Psoas muscle (tissue), 8 donors: ENCODE measurements around the gene CDR2L. TPM values are rescaled to one million over a fixed set of nuclear protein-coding genes. Genes with fewer than 3 reads are reported as not detected.

Experiments used
- ATAC-seq, 4 donors: fragments of 200-7000 bp; cut with Tn5 transposase; one replicate each; pipeline ENCODE4 v1.9.1; 2020; ENCODE audit warnings: moderate library complexity in 3 of 4, mild to moderate bottlenecking in 2 of 4
- DNase-seq, 2 donors: peaks; one replicate each; pipeline ENCODE4 v3.0.0-alpha.2; 2020
- H3K27ac ChIP-seq: fragments of 200-600 bp; one replicate; pipeline ENCODE4 v1.8.0; 2022
- H3K27me3 ChIP-seq, 3 donors: fragments of 200-600 bp in 1 of 3; one replicate each; pipeline versions ENCODE4 v1.6.1 to v1.8.0; 2013 to 2022; ENCODE audit warnings: low read length in 2 of 3, mild to moderate bottlenecking in 2 of 3, moderate library complexity in 1 of 3; ENCODE audit not compliant: insufficient read depth in 3 of 3
- H3K36me3 ChIP-seq, 2 donors: fragments of 200-600 bp in 1 of 2; one replicate each; pipeline versions ENCODE4 v1.6.1 to v1.8.0; 2013 to 2022; ENCODE audit warnings: low read depth in 1 of 2, mild to moderate bottlenecking in 1 of 2, moderate library complexity in 1 of 2; ENCODE audit not compliant: insufficient read depth in 1 of 2
- H3K4me1 ChIP-seq: fragments of 200-600 bp; one replicate; pipeline ENCODE4 v1.8.0; 2022
- H3K4me3 ChIP-seq: fragments of 200-600 bp; one replicate; pipeline ENCODE4 v1.8.0; 2022; ENCODE audit warnings: mild to moderate bottlenecking
- H3K9me3 ChIP-seq: fragments of 200-600 bp; one replicate; pipeline ENCODE4 v1.8.0; 2022
- CTCF ChIP-seq: fragments of 200-600 bp; IDR thresholded peaks from one replicate; pipeline ENCODE4 v1.8.0; 2022; ENCODE audit warnings: antibody characterized with exemption
- WGBS, 3 donors: extraction: QIAGEN DNeasy Blood & Tissue Kit; methylation state at CpG; one replicate each; pipeline versions ENCODE4 v1.1.6 to v1.1.7; 2013; 5-methylcytosine and 5-hydroxymethylcytosine counted together
- intact Hi-C, 2 donors: fragments of 100-400 bp; cut with DNase I; formaldehyde crosslinking; loops; one replicate each; pipeline versions ENCODE4 v1.11.0 to v1.14.2; 2022
- polyA plus RNA-seq, 3 donors: library from polyadenylated mRNA; stranded (reverse); fragments of 200-250 nt; gene quantifications; one replicate each; pipeline ENCODE4 v1.2.3, GENCODE V29; 2013
- total RNA-seq, 4 donors: library from RNA; stranded (reverse); fragmentation: NEBNext Ultra II Directional in 2 of 4; extraction: Animal tissue kit (Norgen Biotek cat#: 25700) in 2 of 4; gene quantifications; one replicate each; pipeline versions ENCODE4 v1.2.1 to v1.2.4, GENCODE V29; 2021 to 2023
- donor health status: healthy with polysubstance abuse.
- donor health status: DM: no; HTN: no; CAD: no; lungs with moderate emphysema.
- donor health status: Bipolar disorder and iron deficiency.
- donor health status: healthy.
- donor health status: DM: yes; HTN: yes; CAD: no.
- donor health status: DM: no; HTN: no; CAD: no.
- donor health status: DM: no; HTN: no; CAD: no.
- donor health status: DM: yes; HTN: yes; CAD: no.

CDR2L gene
- total and polyA plus RNA-seq, 7 donors = 1.3 to 3.4 (median 1.7) TPM

- no peak for TF ChIP-seq CTCF
- Histone ChIP-seq H3K4me1 (peaks cover 14% of the 10 kb centered on the region), H3K9me3 (no peaks in the 10 kb centered on the region), H3K4me3 (no peak overlapping the region), H3K27me3 (no peaks in the 10 kb centered on the region), H3K27ac (no peak overlapping the region), H3K36me3 (no peaks in the 10 kb centered on the region)
- ATAC-seq (no peak), DNase-seq (no peak)
- intact Hi-C loops = no loop called here
- WGBS, 3 donors = 77 to 94% (median 92%) methylated on average over 8 of the region's 8 CpGs
Measured at GRCh38 chr17:75030161-75030560, 42.7 kb downstream of the CDR2L start.

GRCh38 chr17:75031972-75032719 is 44.7 kb downstream of the CDR2L start:
- H3K9me3 ChIP-seq = no peaks in the 10 kb centered on the region
- WGBS, 3 donors = 9 to 14% (median 11%) methylated on average over 10 of the region's 10 CpGs
- peaks cover 0 to 4% of the 10 kb centered on the region in 2 donors for H3K36me3 ChIP-seq
- peak overlapping the region; percentile 30 for H3K27ac ChIP-seq
- H3K27me3 ChIP-seq = no peaks in the 10 kb centered on the region
- ATAC-seq = peak in 2 of 4 donors; percentile 20
- peak overlapping the region; percentile 78 for H3K4me3 ChIP-seq
- intact Hi-C loops = no loop called here
- peaks cover 30% of the 10 kb centered on the region for H3K4me1 ChIP-seq
- TF ChIP-seq CTCF = no peak
- peak; percentile 76 to 86 for DNase-seq

- H3K27me3 ChIP-seq = no peaks in the 10 kb centered on the region
- 2 to 4% (median 4%) methylated on average over 13 of the region's 13 CpGs for WGBS, 3 donors
- no peaks in the 10 kb centered on the region for H3K9me3 ChIP-seq
- no peak overlapping the region for H3K27ac ChIP-seq
- no peak for ATAC-seq
- H3K4me1 ChIP-seq = peaks cover 30% of the 10 kb centered on the region
- intact Hi-C loops = no loop called here
- H3K4me3 ChIP-seq = peak overlapping the region; percentile 78
- peak in 1 of 2 donors; percentile 30 for DNase-seq
- peaks cover 0 to 9% of the 10 kb centered on the region in 2 donors for H3K36me3 ChIP-seq
- no peak for TF ChIP-seq CTCF
Measured at GRCh38 chr17:75032720-75033280, 45.4 kb downstream of the CDR2L start.

- intact Hi-C loops = no loop called here
Measured at GRCh38 chr17:75033346-75034235, 46.2 kb downstream of the CDR2L start.

More at GRCh38 chr17:75033346-75034235, 46.2 kb downstream of the CDR2L start:
- Histone ChIP-seq H3K27me3 (no peaks in the 10 kb centered on the region), H3K27ac (peak overlapping the region; percentile 87), H3K36me3 (peaks cover 0 to 17% of the 10 kb centered on the region in 2 donors), H3K4me3 (peak overlapping the region; percentile 78), H3K9me3 (no peaks in the 10 kb centered on the region), H3K4me1 (peaks cover 30% of the 10 kb centered on the region)
- ATAC-seq (peak; percentile 73 to 82 (median 76)), DNase-seq (peak; percentile 88 to 94)
- 1% methylated on average over 36 of the region's 36 CpGs for WGBS, 3 donors
- TF ChIP-seq CTCF = no peak
